GM18502 (cell line): ENCODE data around the gene EBI3.
"Not testable (repeated sequence)": the region's sequence is repeated elsewhere in the genome, so short reads cannot be mapped to it uniquely, and the experiment has no call there.

Experiments
- ATAC-seq: cut with Tn5 transposase; IDR thresholded peaks from one replicate; pipeline ENCODE4 v1.9.1; 2021; ENCODE audit warnings: mild to moderate bottlenecking; ENCODE audit not compliant: unreplicated experiment, poor library complexity

The EBI3 gene

DNA sequence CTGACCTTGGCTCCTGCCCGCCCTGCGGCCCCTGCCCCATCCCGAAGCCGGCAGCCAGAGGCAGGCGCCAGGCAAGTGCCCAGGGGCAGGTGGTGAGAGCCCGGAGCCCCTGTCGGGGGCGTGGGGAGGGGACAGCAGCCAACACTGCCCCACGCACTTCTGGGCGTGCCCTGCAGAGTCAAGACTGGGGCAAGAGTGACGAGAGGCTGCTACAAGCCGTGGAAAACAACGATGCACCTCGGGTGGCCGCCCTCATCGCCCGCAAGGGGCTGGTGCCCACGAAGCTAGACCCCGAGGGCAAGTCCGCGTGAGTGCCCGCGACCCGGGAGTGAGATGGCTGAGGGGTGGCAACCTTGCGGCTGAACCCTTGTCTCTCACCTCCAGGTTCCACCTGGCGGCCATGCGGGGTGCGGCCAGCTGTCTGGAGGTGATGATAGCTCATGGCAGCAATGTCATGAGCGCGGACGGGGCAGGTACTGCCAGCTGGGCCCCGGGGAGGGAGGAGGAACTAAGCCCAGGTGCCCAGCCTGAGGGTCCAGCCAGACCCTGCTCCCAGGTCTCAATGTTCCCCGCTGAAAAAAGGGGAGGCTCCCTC is 29.5 kb upstream of the EBI3 start:
- ATAC-seq, result no peak

- no peak for ATAC-seq
Measured at GRCh38 chr19:4200940-4201542, 28.3 kb upstream of the EBI3 start.

DNA sequence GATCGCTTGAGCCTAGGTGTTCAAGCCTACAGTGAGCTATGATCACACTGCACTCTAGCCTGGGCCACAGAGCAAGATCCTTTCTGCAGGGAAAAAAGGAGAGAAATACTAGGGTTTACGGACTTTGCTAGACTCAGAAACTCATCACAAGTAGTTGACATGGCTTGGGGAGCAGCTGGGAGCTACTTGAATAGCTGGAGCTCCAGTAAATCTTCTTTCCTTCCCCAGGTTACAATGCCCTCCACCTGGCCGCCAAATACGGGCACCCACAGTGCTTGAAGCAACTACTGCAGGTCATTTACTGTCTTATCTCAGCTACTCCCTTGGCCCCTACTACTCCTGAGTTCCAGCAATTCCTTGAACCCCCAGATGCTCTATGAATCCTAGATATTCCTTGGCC is 27.5 kb upstream of the EBI3 start:
- no peak for ATAC-seq

GRCh38 chr19:4206818-4207484 is 22.4 kb upstream of the EBI3 start:
- no peak for ATAC-seq

DNA sequence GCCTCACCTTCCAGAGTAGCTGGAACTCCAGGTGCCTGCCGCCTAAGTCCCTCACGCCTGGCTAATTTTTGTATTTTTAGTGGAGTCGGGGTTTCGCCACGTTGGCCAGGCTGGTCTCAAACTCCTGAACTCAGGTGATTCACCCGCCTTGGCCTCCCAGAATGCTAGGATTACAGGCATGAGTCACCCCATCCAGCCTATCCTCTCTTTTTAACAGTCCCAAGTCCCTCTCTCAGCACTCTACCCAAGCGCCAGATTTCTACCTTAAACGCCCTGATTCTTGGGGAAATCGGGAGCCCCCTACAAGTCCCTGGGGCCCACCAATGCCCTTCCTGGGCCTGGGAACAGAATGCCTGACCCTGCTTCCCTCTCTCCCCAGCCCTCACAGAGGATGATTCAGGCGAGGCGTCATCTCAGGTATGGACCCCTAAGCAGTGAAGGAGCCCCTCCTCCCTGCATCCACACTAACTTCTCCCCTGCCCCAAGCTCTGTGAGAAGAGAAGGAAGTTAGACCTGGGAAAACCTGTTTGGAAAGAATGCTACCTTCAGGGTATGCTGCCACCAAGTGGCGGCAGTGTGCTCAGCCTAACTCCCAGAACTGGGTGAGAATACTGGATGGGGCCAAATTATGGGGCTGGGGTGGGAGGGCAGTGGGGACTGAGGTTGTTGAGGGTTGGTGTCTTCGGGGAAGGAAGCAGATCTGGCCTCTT is 20.8 kb upstream of the EBI3 start:
- ATAC-seq, result no peak

- ATAC-seq, result no peak
Measured at GRCh38 chr19:4210166-4210731, 19.1 kb upstream of the EBI3 start.

GRCh38 chr19:4213116-4213515 is 16.2 kb upstream of the EBI3 start:
- ATAC-seq, result no peak

DNA sequence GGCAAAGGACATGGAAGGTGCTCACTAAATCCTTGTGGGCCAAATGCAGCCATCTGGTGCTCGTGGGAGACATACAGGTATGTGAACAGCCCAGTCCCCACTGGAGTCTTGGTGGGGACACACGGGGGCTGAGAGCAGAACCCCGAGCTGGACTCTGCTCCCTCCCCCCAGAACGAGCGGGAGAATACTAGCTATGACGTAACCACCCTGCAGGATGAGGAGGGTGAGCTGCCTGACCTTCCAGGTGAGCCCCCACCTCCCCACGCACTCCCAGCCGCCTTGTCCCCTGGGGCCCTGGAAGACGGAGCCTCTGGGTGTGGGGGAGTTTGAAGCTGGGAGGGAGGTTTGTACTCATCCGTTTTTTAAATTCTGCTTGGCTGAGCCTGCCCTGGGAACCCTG is 13.5 kb upstream of the EBI3 start:
- ATAC-seq, result no peak

DNA sequence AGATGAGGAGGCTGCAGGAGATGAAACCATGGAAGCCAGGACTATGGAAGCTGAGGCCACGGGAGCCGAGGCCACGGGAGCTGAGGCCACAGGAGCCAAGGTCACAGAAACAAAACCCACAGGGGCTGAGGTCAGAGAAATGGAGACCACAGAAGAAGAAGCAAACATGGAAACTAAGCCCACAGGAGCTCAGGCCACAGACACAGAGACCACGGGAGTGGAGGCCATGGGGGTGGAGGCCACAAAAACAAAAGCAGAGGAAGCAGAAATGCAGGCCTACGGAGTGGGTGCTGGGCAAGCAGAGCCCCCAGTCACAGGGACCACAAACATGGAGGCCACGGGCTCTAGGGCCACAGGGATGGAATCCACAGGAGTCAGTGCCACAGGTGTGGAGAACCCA is 12.5 kb upstream of the EBI3 start:
- no peak for ATAC-seq

DNA sequence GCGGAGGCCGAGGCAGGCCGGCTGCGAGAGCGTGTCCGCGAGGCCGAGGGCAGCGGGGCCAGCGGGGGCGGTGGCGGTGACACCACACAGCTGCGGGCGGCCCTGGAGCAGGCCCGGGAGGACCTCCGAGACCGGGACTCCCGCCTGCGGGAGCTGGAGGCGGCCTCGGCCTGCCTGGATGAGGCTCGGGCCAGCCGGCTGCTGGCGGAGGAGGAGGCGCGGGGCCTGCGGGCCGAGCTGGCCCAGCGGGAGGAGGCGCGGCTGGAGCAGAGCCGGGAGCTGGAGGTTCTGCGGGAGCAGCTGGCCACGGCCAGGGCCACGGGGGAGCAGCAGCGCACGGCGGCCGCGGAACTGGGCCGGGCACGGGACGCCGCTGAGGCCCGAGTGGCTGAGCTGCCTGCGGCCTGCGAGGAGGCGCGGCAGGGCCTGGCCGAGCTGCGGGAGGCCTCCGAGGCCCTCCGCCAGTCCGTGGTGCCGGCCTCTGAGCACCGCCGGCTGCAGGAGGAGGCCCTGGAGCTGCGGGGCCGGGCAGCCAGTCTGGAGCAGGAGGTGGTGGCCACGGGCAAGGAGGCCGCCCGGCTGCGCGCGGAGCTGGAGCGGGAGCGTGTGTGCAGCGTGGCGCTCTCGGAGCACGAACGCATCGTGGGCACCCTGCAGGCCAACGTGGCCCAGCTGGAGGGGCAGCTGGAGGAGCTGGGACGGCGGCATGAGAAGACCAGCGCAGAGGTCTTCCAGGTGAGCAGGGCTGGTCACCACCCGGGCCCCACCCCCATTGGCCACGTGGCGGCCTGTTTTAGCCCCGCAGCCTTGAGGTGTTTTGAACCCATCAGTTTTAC is 11.7 kb upstream of the EBI3 start:
- ATAC-seq, result no peak

- not testable (repeated sequence) for ATAC-seq
Measured at GRCh38 chr19:4218523-4218922, 10.8 kb upstream of the EBI3 start.

- ATAC-seq, result no peak
Measured at GRCh38 chr19:4220188-4220587, 9.1 kb upstream of the EBI3 start.

GRCh38 chr19:4224470-4224869 is 4.9 kb upstream of the EBI3 start:
- ATAC-seq, result no peak

- ATAC-seq, result no peak
Measured at GRCh38 chr19:4225885-4226284, 3.4 kb upstream of the EBI3 start.

- no peak for ATAC-seq
Measured at GRCh38 chr19:4227771-4228170, 1.6 kb upstream of the EBI3 start.

- ATAC-seq, result no peak
Measured at GRCh38 chr19:4228765-4229178, 551 bp upstream of the EBI3 start.

DNA sequence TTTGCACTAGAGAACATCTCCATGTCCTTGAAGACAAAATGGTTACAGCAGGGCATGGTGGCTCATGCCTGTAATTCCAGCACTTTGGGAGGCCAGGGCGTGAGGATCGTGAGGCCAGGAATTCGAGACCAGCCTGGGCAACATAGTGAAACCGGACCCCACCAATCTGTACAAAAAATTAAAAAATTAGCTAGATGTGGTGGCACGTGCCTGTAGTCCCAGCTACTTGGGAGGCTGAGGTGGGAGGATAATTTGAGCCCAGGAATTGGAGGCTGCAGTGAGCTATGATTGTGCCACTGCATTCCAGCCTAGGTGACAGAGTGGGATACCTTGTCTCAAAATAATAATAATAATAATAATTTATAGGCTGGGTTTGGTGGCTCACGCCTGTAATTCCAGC is 914 bp downstream of the EBI3 start:
- not testable (repeated sequence) for ATAC-seq

- ATAC-seq, result not testable (repeated sequence)
Measured at GRCh38 chr19:4231521-4231920, 2.2 kb downstream of the EBI3 start.

DNA sequence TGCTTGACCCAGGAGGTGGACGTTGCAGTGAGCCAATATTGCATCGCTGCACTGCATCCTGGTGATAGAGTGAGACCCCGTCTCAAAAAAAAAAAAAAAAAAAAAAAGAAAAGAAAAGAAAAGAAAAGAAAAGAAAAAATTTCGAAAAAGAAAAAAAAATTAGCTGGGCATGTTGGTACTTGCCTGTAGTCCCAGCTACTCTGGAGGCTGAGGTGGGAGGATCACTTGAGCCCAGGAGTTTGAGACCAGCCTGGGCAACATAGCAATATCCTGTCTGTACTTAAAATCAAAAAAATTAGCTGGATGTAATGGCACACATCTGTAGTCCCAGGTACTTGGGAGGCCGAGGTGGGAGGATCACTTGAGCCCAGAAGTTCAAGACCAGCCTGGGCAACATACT is 2.8 kb downstream of the EBI3 start:
- ATAC-seq, result not testable (repeated sequence)

- ATAC-seq, result no peak
Measured at GRCh38 chr19:4232614-4233281, 3.4 kb downstream of the EBI3 start.
